ENCODE results near the gene NETO2.

- TF ChIP-seq POLR2A (IDR thresholded peaks at IDR 0.05; ENCODE audit: low read depth), result no peak
- TF ChIP-seq CTCF (IDR thresholded peaks at IDR 0.05), result no peak
- no peak for TF ChIP-seq EP300 (IDR thresholded peaks at IDR 0.05)
- no peak for TF ChIP-seq POLR2AphosphoS5 (IDR thresholded peaks at IDR 0.05)
Measured at GRCh38 chr16:47028767-47029377, 114.9 kb downstream of the NETO2 start.

Data from esophagus muscularis mucosa (tissue), 4 donors.